Mesenchymal stem cell (in vitro differentiated cells and primary cell): ENCODE measurements around the gene HELB.

Source experiments
- DNase-seq: peaks from one replicate; pipeline ENCODE4 v3.0.0-alpha.2; 2013
- H2AFZ ChIP-seq: one replicate; pipeline ENCODE4 v1.6.1; 2013; ENCODE audit warnings: low read depth, mild to moderate bottlenecking, control low read depth, inconsistent platforms, low read length, moderate library complexity
- H2AK5ac ChIP-seq: 2 replicates; pipeline ENCODE4 v1.6.1; 2013; ENCODE audit warnings: low read length, moderate library complexity, mild to moderate bottlenecking, inconsistent platforms; ENCODE audit not compliant: severe bottlenecking
- H2BK120ac ChIP-seq: one replicate; pipeline ENCODE4 v1.6.1; 2013; ENCODE audit warnings: low read depth, mild to moderate bottlenecking, inconsistent platforms, low read length, moderate library complexity
- H2BK12ac ChIP-seq, 2 experiments: one replicate each; pipeline ENCODE4 v1.6.1; 2013; ENCODE audit warnings: inconsistent platforms in 2 of 2, low read length in 2 of 2, mild to moderate bottlenecking in 2 of 2, moderate library complexity in 2 of 2, control low read depth in 1 of 2
- H2BK15ac ChIP-seq: one replicate; pipeline ENCODE4 v1.6.1; 2013; ENCODE audit warnings: mild to moderate bottlenecking, low read depth, inconsistent platforms; ENCODE audit not compliant: poor library complexity, severe bottlenecking
- H2BK5ac ChIP-seq: 2 replicates; pipeline ENCODE4 v1.6.1; 2013; ENCODE audit warnings: low read depth, mild to moderate bottlenecking, low read length, control low read depth, inconsistent platforms; ENCODE audit not compliant: poor library complexity, severe bottlenecking
- H3K14ac ChIP-seq, 2 experiments: one replicate each; pipeline ENCODE4 v1.6.1; 2013; ENCODE audit warnings: inconsistent platforms in 2 of 2, low read length in 2 of 2, control low read depth in 1 of 2, mild to moderate bottlenecking in 1 of 2, moderate library complexity in 1 of 2
- H3K18ac ChIP-seq, 2 experiments: one replicate each; pipeline ENCODE4 v1.6.1; 2013; ENCODE audit warnings: inconsistent platforms in 2 of 2, low read length in 2 of 2, control low read depth in 1 of 2, low read depth in 1 of 2, mild to moderate bottlenecking in 1 of 2
- H3K23ac ChIP-seq, 2 experiments: one replicate each; pipeline ENCODE4 v1.6.1; 2013; ENCODE audit warnings: inconsistent platforms in 2 of 2, low read length in 2 of 2, mild to moderate bottlenecking in 2 of 2, moderate library complexity in 2 of 2, control low read depth in 1 of 2
- H3K27ac ChIP-seq: 2 replicates; pipeline ENCODE4 v1.5.1; 2013; ENCODE audit warnings: mild to moderate bottlenecking, moderate library complexity, low read length, control low read depth, inconsistent platforms; ENCODE audit not compliant: poor library complexity, severe bottlenecking
- H3K27me3 ChIP-seq, 2 experiments: 2 replicates each; pipeline versions ENCODE4 v1.6.1 to v1.7.0; 2013; ENCODE audit warnings: low read length in 2 of 2, mild to moderate bottlenecking in 2 of 2, moderate library complexity in 2 of 2, control low read depth in 1 of 2, inconsistent platforms in 1 of 2; ENCODE audit not compliant: control insufficient read depth in 1 of 2, insufficient read depth in 1 of 2
- H3K36me3 ChIP-seq, 2 experiments: 2 replicates each; pipeline versions ENCODE4 v1.6.1 to v1.7.0; 2013; ENCODE audit warnings: low read length in 2 of 2, control low read depth in 1 of 2, inconsistent platforms in 1 of 2, low read depth in 1 of 2, mild to moderate bottlenecking in 1 of 2; ENCODE audit not compliant: insufficient read depth in 2 of 2, control insufficient read depth in 1 of 2
- H3K4ac ChIP-seq, 2 experiments: one replicate each; pipeline ENCODE4 v1.6.1; 2013; ENCODE audit warnings: inconsistent platforms in 2 of 2, low read length in 2 of 2, mild to moderate bottlenecking in 2 of 2, moderate library complexity in 2 of 2, control low read depth in 1 of 2, low read depth in 1 of 2
- H3K4me1 ChIP-seq: 2 replicates; pipeline ENCODE4 v1.6.1; 2013; ENCODE audit warnings: low read depth, low read length, control low read depth; ENCODE audit not compliant: control insufficient read depth, insufficient read depth
- H3K4me2 ChIP-seq: 2 replicates; pipeline ENCODE4 v1.6.1; 2013; ENCODE audit warnings: low read length, mild to moderate bottlenecking, inconsistent platforms; ENCODE audit not compliant: poor library complexity, severe bottlenecking
- H3K4me3 ChIP-seq, 2 experiments: 2 replicates each; pipeline versions ENCODE4 v1.5.1 to v1.7.0; 2013; ENCODE audit warnings: low read length in 2 of 2, mild to moderate bottlenecking in 2 of 2, control low read depth in 1 of 2, low read depth in 1 of 2; ENCODE audit not compliant: insufficient read depth in 1 of 2
- H3K79me1 ChIP-seq: replicated peaks from 2 replicates; pipeline ENCODE4 v1.6.1; 2013; ENCODE audit warnings: mild to moderate bottlenecking, control low read depth, low read length, inconsistent platforms; ENCODE audit not compliant: poor library complexity, severe bottlenecking
- H3K9ac ChIP-seq: 2 replicates; pipeline ENCODE4 v1.7.0; 2013; ENCODE audit warnings: mild to moderate bottlenecking, low read length, moderate library complexity
- H3K9me3 ChIP-seq: 2 replicates; pipeline ENCODE4 v1.7.0; 2013; ENCODE audit warnings: mild to moderate bottlenecking, low read length; ENCODE audit not compliant: control insufficient read depth
- H4K8ac ChIP-seq: one replicate; pipeline ENCODE4 v1.6.1; 2013; ENCODE audit warnings: inconsistent platforms, mild to moderate bottlenecking, low read length, moderate library complexity
- H4K91ac ChIP-seq: one replicate; pipeline ENCODE4 v1.6.1; 2013; ENCODE audit warnings: mild to moderate bottlenecking, low read length, inconsistent platforms
- whole genome bisulfite sequencing: methylation state at CpG from one replicate; pipeline ENCODE4 v1.1.7; 2013; ENCODE audit warnings: mixed read lengths; 5-methylcytosine and 5-hydroxymethylcytosine counted together

Gene HELB

DNA sequence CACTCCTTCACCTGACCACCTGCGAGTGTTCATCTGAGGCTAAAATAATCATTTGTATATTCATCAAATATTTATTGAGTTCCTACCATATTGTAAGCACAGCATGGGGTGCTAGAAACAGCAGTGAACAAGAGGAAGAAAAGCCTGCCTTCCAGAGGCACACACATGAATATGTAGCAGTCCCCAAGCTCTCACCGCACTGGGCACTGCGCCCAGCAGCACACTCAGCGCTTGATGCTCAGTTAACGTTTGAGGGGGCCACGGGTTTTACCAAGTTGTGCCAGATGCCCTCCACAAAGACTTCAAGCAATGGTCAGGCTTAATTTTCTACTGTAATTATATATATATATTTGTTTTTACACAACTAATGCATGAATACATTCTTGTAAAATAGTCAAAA is 52.0 kb downstream of the HELB start:
- H2AFZ ChIP-seq: no peak overlapping the region
- no peak overlapping the region for H2BK15ac ChIP-seq
- H3K27ac ChIP-seq: no peak overlapping the region
- no peaks in the 10 kb centered on the region for H3K36me3 ChIP-seq
- no peaks in the 10 kb centered on the region for H3K27me3 ChIP-seq
- no peaks in the 10 kb centered on the region for H3K4me1 ChIP-seq
- WGBS: 81% methylated on average over 6 of the region's 6 CpGs
- H3K4ac ChIP-seq: no peak overlapping the region
- H3K79me1 ChIP-seq: no peaks in the 10 kb centered on the region
- H4K8ac ChIP-seq: no peak overlapping the region
- DNase-seq: no peak
- no peaks in the 10 kb centered on the region for H3K9me3 ChIP-seq
- no peak overlapping the region for H3K14ac ChIP-seq
- H2BK120ac ChIP-seq: no peak overlapping the region
- H3K4me2 ChIP-seq: no peak overlapping the region
- no peak overlapping the region for H3K18ac ChIP-seq
- H4K91ac ChIP-seq: no peak overlapping the region
- H2AK5ac ChIP-seq: no peak overlapping the region
- H3K23ac ChIP-seq: no peak overlapping the region
- no peak overlapping the region for H3K9ac ChIP-seq
- no peak overlapping the region for H3K4me3 ChIP-seq
- no peak overlapping the region for H2BK5ac ChIP-seq
- H2BK12ac ChIP-seq: no peak overlapping the region

DNA sequence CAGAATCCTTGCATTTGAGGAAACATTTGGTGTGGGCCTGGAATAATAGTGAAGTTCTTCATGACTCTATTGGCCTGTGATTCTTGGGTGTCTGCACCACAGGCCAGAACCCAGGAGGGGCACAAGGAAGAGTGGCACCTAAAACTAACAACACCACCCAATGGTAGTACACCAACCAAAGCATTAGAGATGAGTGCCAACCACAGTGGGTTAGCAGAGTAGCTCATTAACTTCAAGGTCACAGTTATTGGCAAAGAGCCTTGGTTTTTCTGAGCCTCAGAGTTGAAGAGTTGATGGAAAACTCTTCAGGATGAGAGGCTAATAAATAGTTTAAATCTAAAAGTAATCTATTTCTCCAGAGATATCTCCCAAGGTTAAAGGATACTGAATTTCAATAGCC is 57.0 kb downstream of the HELB start:
- no peak overlapping the region for H2BK5ac ChIP-seq
- H3K4me1 ChIP-seq: no peaks in the 10 kb centered on the region
- no peak overlapping the region for H3K18ac ChIP-seq
- H4K8ac ChIP-seq: no peak overlapping the region
- no peak overlapping the region for H3K23ac ChIP-seq
- H3K4me2 ChIP-seq: no peak overlapping the region
- no peaks in the 10 kb centered on the region for H3K9me3 ChIP-seq
- H2BK120ac ChIP-seq: no peak overlapping the region
- H2BK15ac ChIP-seq: no peak overlapping the region
- no peak overlapping the region for H3K4ac ChIP-seq
- no peak overlapping the region for H3K14ac ChIP-seq
- no peak overlapping the region for H2AK5ac ChIP-seq
- no peaks in the 10 kb centered on the region for H3K27me3 ChIP-seq
- H4K91ac ChIP-seq: no peak overlapping the region
- H2AFZ ChIP-seq: no peak overlapping the region
- H3K79me1 ChIP-seq: no peaks in the 10 kb centered on the region
- H3K4me3 ChIP-seq: no peak overlapping the region
- H3K27ac ChIP-seq: no peak overlapping the region
- H3K36me3 ChIP-seq: no peaks in the 10 kb centered on the region
- no peak overlapping the region for H2BK12ac ChIP-seq
- no peak overlapping the region for H3K9ac ChIP-seq
- no peak for DNase-seq

GRCh38 chr12:66361703-66362102 is 59.4 kb downstream of the HELB start:
- no peak overlapping the region for H3K4ac ChIP-seq
- no peak overlapping the region for H3K4me2 ChIP-seq
- no peak overlapping the region for H3K14ac ChIP-seq
- no peaks in the 10 kb centered on the region for H3K27me3 ChIP-seq
- H4K8ac ChIP-seq: no peak overlapping the region
- no peak overlapping the region for H3K27ac ChIP-seq
- no peak overlapping the region for H2BK15ac ChIP-seq
- WGBS: 95% methylated on average over 4 of the region's 4 CpGs
- H3K9me3 ChIP-seq: no peaks in the 10 kb centered on the region
- no peak overlapping the region for H2AK5ac ChIP-seq
- no peak overlapping the region for H4K91ac ChIP-seq
- H2BK12ac ChIP-seq: no peak overlapping the region
- H3K36me3 ChIP-seq: no peaks in the 10 kb centered on the region
- H3K4me3 ChIP-seq: no peak overlapping the region
- no peak overlapping the region for H3K18ac ChIP-seq
- no peak overlapping the region for H2BK120ac ChIP-seq
- no peak overlapping the region for H3K23ac ChIP-seq
- no peaks in the 10 kb centered on the region for H3K79me1 ChIP-seq
- no peak overlapping the region for H2BK5ac ChIP-seq
- no peak overlapping the region for H2AFZ ChIP-seq
- no peak for DNase-seq
- H3K9ac ChIP-seq: no peak overlapping the region
- H3K4me1 ChIP-seq: no peaks in the 10 kb centered on the region

DNA sequence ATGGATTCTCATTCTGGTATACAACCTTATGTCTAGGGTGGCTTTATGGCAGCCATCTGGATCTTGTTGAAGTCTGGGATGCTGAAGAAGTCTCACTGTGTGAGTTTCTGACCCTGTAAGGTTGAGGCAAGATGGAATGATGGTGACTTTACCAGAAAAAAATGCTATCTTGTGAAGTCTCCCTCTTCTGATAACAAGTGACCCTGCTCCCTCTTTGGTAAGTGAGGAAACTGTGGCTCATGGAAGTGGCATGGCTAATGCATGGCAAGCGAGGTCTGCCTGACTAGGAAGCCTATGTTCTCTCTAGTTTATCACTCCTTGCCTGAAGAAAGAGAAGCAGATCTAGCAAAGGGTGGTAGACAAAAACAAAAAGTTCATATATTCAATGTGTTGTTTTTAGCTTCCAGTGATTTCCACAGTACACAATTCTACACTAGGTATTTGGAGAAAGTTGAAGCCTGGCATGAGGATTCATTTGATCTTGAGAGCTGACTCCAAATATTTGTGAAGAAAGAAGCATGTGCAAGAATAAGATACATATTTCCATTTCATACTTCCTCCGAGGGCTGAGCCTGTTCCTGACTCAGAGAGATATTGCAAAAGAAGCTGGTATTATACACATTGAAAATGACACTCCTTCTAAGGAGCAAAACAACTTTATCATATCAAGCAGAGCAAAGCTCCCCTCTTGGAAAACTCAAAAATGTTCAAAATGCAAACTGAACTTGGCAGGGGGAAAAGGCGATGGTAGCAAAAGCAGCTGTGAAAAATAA is 63.6 kb downstream of the HELB start:
- Histone ChIP-seq H3K27me3 (no peaks in the 10 kb centered on the region), H3K4ac (no peak overlapping the region), H3K4me1 (no peaks in the 10 kb centered on the region), H3K36me3 (no peaks in the 10 kb centered on the region), H4K8ac (no peak overlapping the region), H3K18ac (no peak overlapping the region), H3K27ac (no peak overlapping the region), H2AFZ (no peak overlapping the region), H3K9me3 (no peaks in the 10 kb centered on the region), H3K4me3 (no peak overlapping the region), H4K91ac (no peak overlapping the region), H2BK5ac (no peak overlapping the region), H3K14ac (no peak overlapping the region), H2BK12ac (no peak overlapping the region), H3K4me2 (no peak overlapping the region), H2AK5ac (no peak overlapping the region), H3K23ac (no peak overlapping the region), H3K79me1 (no peaks in the 10 kb centered on the region), H3K9ac (no peak overlapping the region), H2BK120ac (no peak overlapping the region), H2BK15ac (no peak overlapping the region)
- no peak for DNase-seq
- WGBS: 100% methylated on average over 1 of the region's 3 CpGs
